H1 (cell line): ENCODE data around the gene ZNF91. TPM values are rescaled to one million over a fixed set of nuclear protein-coding genes. Genes with fewer than 3 reads are reported as not detected.

Experiments used
- polyA plus RNA-seq, 7 experiments: library from polyadenylated mRNA; depleted of rRNA in 3 of 7; stranded (reverse) in 5 of 7; unstranded in 2 of 7; fragments of >200 nt in 5 of 7; fragments of 200-250 nt in 2 of 7; gene quantifications; 1 replicate in 5 of 7; 2 replicates in 1 of 7; 4 replicates in 1 of 7; pipeline versions ENCODE4 v1.2.1 to v1.2.3, GENCODE V29; 2011 to 2013; ENCODE audit warnings: missing spikeins in 2 of 7, mixed read lengths in 2 of 7
- small RNA-seq: library from polyadenylated mRNA; stranded (forward); fragments of <200 nt; extraction: miRNeasy Mini kit (QIAGEN cat#:217004); gene quantifications from one replicate; pipeline ENCODE3, GENCODE V24; 2013; ENCODE audit not compliant: insufficient read depth
- total RNA-seq: library from RNA; stranded (reverse); fragmentation: NEBNext Ultra II Directional; extraction: Animal tissue kit (Norgen Biotek cat#: 25700); gene quantifications from 2 replicates; pipeline ENCODE4 v1.2.1, GENCODE V29; 2021

Gene ZNF91
- total and polyA plus RNA-seq, 2 of the 8 experiments (the other 6 are each of a cell fraction or from before 2014, with no cell fraction given) = 16.5 to 35.1 TPM

Small RNAs within 50 kb of the gene (small RNA-seq; reads per million reads assigned to genes)
- not detected for gene VN1R91P

Other genes starting within 250 kb of the ZNF91 start
- 62.3 and 67.2 TPM in 2 replicates for gene ZNF724, start 145.1 kb downstream of the ZNF91 start, total RNA-seq
- gene ZNF724, start 145.1 kb downstream of the ZNF91 start, polyA plus RNA-seq (2011; rRNA removed) = 6.4 and 8.7 TPM in 2 replicates